Panc1 (cell line): Measurements from ENCODE around the gene PNO1. TPM values are rescaled to one million over a fixed set of nuclear protein-coding genes. Genes with fewer than 3 reads are reported as not detected.

Source experiments
- ATAC-seq: fragments of 200-7000 bp; cut with Tn5 transposase; 2 replicates; pipeline ENCODE4 v1.9.1; 2020; ENCODE audit warnings: mild to moderate bottlenecking, moderate library complexity
- BruUV-seq: library from RNA; stranded (reverse); fragments of 400-500 nt; replicated peaks from 2 replicates; lab custom pipeline; 2021; lab: Mats Ljungman, UMichigan
- CTCF ChIA-PET: fragments of 300-600 bp; sonication (Branson Sonifier 250); formaldehyde crosslinking; loops from one replicate; lab custom pipeline; 2022; ENCODE audit warnings: antibody characterized with exemption; lab: Charles Lee
- POLR2A ChIA-PET: fragments of 300-600 bp; sonication (Branson Sonifier 250); formaldehyde crosslinking; loops from one replicate; lab custom pipeline; 2022; ENCODE audit warnings: antibody characterized with exemption; lab: Charles Lee
- DNase-seq: peaks from one replicate; pipeline ENCODE4 v3.0.0-alpha.2; 2010; ENCODE audit warnings: low read depth, low spot score
- H3K27ac ChIP-seq: 2 replicates; pipeline ENCODE4 v1.5.1; 2011; ENCODE audit warnings: mild to moderate bottlenecking, low read length, inconsistent platforms
- H3K27me3 ChIP-seq: fragments of 200-500 bp; sonication (Bioruptor generic); 2 replicates; pipeline ENCODE4 v1.6.0; 2014; ENCODE audit warnings: low read length, inconsistent platforms; ENCODE audit not compliant: control insufficient read depth, insufficient read depth
- H3K36me3 ChIP-seq: fragments of 200-500 bp; sonication (Bioruptor generic); 2 replicates; pipeline ENCODE4 v1.5.1; 2014; ENCODE audit warnings: inconsistent platforms, mild to moderate bottlenecking, low read length, moderate library complexity; ENCODE audit not compliant: control insufficient read depth, insufficient read depth
- H3K4me1 ChIP-seq: 2 replicates; pipeline ENCODE4 v1.5.1; 2011; ENCODE audit warnings: inconsistent platforms, mild to moderate bottlenecking, low read length, moderate library complexity; ENCODE audit not compliant: control insufficient read depth, insufficient read depth
- H3K4me3 ChIP-seq, 2 experiments: 2 replicates each; pipeline ENCODE4 v1.5.1; 2011 to 2012; ENCODE audit warnings: low read depth in 2 of 2, low read length in 2 of 2, mild to moderate bottlenecking in 2 of 2, inconsistent platforms in 1 of 2, moderate library complexity in 1 of 2
- H3K9me3 ChIP-seq: fragments of 200-500 bp; sonication (Bioruptor generic); 2 replicates; pipeline ENCODE4 v1.5.1; 2014; ENCODE audit warnings: low read depth, mild to moderate bottlenecking, inconsistent platforms, low read length, moderate library complexity; ENCODE audit not compliant: control insufficient read depth, insufficient read depth
- CTCF ChIP-seq: fragments of 450-650 bp; IDR thresholded peaks from 2 replicates; pipeline ENCODE4 v1.5.1; 2017; ENCODE audit warnings: mild to moderate bottlenecking
- POLR2AphosphoS5 ChIP-seq: IDR thresholded peaks from 2 replicates; pipeline ENCODE4 v1.6.1; 2012; ENCODE audit warnings: mild to moderate bottlenecking, low read depth, low read length, moderate library complexity
- REST ChIP-seq, 2 experiments: IDR thresholded peaks; 2 replicates each; pipeline ENCODE4 v1.6.1; 2011 to 2012; ENCODE audit warnings: low read depth in 2 of 2, control low read depth in 1 of 2, low read length in 1 of 2, mild to moderate bottlenecking in 1 of 2, moderate library complexity in 1 of 2; ENCODE audit not compliant: insufficient read depth in 1 of 2
- SIN3A ChIP-seq: IDR thresholded peaks from 2 replicates; pipeline ENCODE4 v1.6.1; 2012; ENCODE audit warnings: low read depth, mild to moderate bottlenecking, low read length, moderate library complexity, borderline replicate concordance; ENCODE audit not compliant: insufficient read depth
- TCF7L2 ChIP-seq: IDR thresholded peaks from 2 replicates; pipeline ENCODE4 v1.6.1; 2011; ENCODE audit warnings: mild to moderate bottlenecking, low read depth, low read length, inconsistent platforms
- in situ Hi-C: cut with HindIII; loops from 2 replicates; pipeline ENCODE4 v1.10.0; 2016; ENCODE audit warnings: low sequenced_read_pairs, low pct_unique_long_range_greater_than_20kb
- intact Hi-C: fragments of 100-400 bp; cut with micrococcal nuclease; formaldehyde crosslinking; loops from one replicate; pipeline ENCODE4 v1.10.0; 2022; ENCODE audit not compliant: unreplicated experiment
- total RNA-seq: library from RNA; stranded (reverse); gene quantifications from one replicate; pipeline ENCODE4 v1.2.1, GENCODE V29; 2021; ENCODE audit not compliant: unreplicated experiment

PNO1 gene
- total RNA-seq, 1 experiment from 2014 or later, result 37.7 TPM

GRCh38 chr2:68110102-68110501, 47.6 kb upstream of the PNO1 start:
- H3K9me3 ChIP-seq, result peaks cover 5% of the 10 kb centered on the region; the same call in 1 of the 2 replicates
- DNase-seq (no peak), ATAC-seq (no peak)
- no peaks in the 10 kb centered on the region for H3K36me3 ChIP-seq
- TF ChIP-seq SIN3A (no peak), POLR2AphosphoS5 (no peak), REST (IDR thresholded peaks at IDR 0.05; ENCODE audit: insufficient read depth in 1 of 2, low read depth in 2 of 2, low read length in 1 of 2) (no peak), TCF7L2 (no peak), CTCF (no peak)
- H3K4me3 ChIP-seq, result no peak overlapping the region
- H3K4me1 ChIP-seq, result no peaks in the 10 kb centered on the region
- ChIA-PET POLR2A (no interaction called here), CTCF (no interaction called here)
- no peak overlapping the region for H3K27ac ChIP-seq
- BruUV-seq, result no TSS peak
- intact Hi-C loops, result no loop called here
- H3K27me3 ChIP-seq, result no peaks in the 10 kb centered on the region
- in situ Hi-C loops, result no loop called here

- H3K4me1 ChIP-seq, result no peaks in the 10 kb centered on the region
- CTCF ChIA-PET, result no interaction called here
Measured at GRCh38 chr2:68115965-68116364, 41.7 kb upstream of the PNO1 start.

More at GRCh38 chr2:68115965-68116364, 41.7 kb upstream of the PNO1 start:
- H3K36me3 ChIP-seq, result no peaks in the 10 kb centered on the region
- H3K27me3 ChIP-seq, result no peaks in the 10 kb centered on the region
- ATAC-seq (no peak), DNase-seq (no peak)
- BruUV-seq, result no TSS peak
- H3K9me3 ChIP-seq, result no peaks in the 10 kb centered on the region
- no peak overlapping the region for H3K27ac ChIP-seq
- POLR2A ChIA-PET, result no interaction called here
- intact Hi-C loops, result no loop called here
- no peak overlapping the region for H3K4me3 ChIP-seq
- in situ Hi-C loops, result no loop called here
- TF ChIP-seq TCF7L2, result no peak
- TF ChIP-seq CTCF, result no peak
- TF ChIP-seq SIN3A, result no peak
- no peak for TF ChIP-seq REST (IDR thresholded peaks at IDR 0.05; ENCODE audit: insufficient read depth in 1 of 2, low read depth in 2 of 2, low read length in 1 of 2)
- no peak for TF ChIP-seq POLR2AphosphoS5
